GM19239 (cell line): ENCODE measurements around the gene NHSL2.

Source experiments
- DNase-seq: peaks from one replicate; pipeline ENCODE4 v3.0.0; 2011; ENCODE audit warnings: low spot score; ENCODE audit not compliant: insufficient read length
- FAIRE-seq: peaks from 2 replicates; lab custom pipeline; 2011; peaks lifted over from hg19 to GRCh38; lab: Jason Lieb, UNC

Gene NHSL2

DNA sequence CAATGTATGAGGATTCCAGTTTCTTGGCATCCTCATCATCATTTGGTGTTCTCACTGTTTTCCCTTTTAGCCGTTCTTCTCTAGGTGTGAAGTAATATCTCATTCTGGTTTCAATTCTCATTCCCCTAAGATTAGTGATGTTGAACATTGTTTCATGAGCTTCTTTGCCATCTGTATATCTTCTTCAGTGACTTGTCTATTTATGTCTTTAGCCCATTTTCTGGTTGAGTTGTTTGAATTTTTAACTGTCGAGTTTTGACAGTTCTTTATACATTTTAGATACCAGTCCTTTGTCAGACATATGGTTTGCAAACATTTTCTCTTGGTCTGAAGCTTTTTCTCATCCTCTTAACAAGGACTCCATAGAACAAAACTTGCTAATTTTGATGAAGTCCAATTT is 101.1 kb downstream of the NHSL2 start:
- FAIRE-seq (no peak), DNase-seq (no peak)

DNA sequence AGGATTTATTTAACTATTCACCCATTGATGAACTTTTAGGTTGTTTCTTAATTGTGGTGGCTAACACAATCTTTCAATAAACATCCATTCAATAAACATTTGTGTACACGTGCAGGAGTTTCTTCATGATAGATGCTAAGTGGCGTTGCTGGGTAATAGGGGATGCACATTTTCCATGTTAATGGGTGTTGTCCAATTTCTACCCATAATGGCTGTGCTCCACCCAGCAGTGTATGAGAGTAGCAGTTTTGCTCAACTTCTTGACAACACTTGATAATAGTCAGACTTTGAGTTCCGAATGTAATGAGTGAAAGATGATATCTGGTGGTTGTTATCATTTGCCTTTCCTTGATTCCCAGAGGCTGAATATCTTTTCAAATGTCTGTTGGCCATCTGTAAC is 104.7 kb downstream of the NHSL2 start:
- no peak for FAIRE-seq
- no peak for DNase-seq

DNA sequence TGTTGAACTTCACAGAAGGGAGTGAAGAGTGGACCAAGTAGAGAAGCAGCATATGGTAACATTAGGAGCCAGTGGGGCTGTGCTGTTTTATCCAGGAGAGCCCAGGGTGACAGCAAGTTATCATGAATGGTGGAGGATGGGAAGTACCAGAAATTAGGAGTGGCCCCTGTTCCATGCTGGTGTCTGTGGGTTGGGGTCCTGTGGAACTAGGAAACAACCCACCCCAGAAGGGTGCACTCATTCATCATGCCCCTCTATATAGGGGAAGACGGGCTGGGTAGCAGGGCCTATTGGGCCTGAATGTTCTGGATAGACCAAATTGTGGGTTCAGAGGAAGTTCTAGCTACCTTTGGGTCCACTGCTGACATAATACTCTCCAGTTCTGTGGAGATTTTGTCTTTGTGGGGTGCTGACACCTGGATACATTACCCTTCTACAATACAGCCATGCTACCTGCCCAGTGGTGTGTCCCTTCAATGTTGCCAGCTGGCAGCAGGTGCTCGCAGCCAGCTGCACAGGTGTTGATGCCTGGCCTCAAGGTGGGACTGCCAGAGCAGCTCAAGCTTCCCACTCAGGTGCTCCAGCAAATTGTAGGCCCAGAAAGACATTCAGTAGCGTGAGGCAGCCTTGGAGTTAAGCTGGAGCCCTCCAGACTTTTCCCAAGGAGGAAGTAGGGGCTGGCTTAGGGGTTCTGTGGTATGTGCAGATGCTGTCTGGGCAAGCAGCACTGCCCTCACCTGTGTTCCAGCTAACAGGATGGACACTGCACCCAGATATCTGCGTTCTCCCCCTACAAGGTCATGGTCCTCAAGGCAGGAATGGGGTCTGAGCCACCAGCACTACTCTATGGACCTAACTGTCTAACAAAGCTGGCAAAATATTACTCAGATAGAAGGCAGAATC is 106.5 kb downstream of the NHSL2 start:
- FAIRE-seq (no peak), DNase-seq (no peak)

DNA sequence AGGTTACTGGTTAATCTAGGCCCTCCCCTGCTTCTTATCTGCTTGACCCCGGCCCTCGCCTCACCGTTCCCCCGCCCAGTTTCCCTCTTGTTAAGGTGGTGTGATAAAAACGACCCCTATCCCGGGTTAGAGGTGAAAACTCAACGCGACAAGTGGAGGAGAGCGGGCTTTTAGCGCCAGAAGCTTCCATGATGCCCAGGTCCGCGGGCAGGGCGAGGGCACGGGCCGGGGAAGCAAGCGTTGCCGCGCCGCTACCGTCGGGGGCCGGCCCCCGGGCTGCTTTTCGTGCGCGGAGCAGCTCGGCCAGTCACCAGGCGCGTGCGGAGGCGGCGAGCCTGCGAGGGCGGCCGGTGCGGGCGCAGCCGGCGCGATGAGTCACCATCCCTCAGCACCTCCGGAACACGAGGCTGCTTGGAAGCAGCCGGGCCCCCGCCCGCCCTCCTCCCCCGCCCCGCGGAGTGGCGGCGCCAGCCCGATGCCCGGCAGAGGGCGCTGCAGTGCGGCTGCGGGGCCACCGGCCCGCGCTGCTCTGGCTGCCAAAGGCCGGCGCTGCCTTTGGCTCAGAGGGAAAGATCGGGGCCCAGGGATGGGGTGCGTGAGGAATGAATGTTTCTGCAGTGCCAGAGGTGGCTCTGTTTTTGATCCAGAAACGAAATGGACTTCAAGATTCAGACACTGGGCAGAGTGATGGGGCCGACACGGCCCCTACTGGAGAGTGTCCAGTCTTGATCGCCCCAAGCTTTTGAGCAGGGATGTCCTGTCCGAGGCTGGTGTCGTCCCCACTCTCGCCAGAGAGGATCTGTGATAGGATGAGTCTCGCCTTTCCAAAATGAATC is 107.8 kb downstream of the NHSL2 start:
- FAIRE-seq (no peak), DNase-seq (peak; percentile 48)

DNA sequence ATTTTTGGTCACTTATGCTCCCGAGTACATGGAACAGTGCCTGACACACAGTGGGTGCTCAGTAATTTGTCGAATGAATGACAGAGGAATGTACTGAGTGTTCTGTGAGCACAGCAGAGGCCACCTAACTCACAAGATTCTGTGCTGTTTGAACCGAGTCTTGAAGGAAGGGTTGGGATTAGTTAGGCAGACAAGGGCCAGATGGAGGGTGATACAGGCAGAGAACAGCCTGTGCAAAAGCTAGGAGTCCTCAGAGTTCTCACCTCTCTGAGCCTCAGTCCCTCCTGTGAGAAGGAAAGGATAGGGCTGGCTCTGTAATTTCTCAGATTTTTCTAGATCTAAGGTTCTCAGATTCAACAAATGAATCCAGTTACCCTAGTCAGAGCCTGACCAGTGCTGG is 108.8 kb downstream of the NHSL2 start:
- FAIRE-seq = no peak

DNA sequence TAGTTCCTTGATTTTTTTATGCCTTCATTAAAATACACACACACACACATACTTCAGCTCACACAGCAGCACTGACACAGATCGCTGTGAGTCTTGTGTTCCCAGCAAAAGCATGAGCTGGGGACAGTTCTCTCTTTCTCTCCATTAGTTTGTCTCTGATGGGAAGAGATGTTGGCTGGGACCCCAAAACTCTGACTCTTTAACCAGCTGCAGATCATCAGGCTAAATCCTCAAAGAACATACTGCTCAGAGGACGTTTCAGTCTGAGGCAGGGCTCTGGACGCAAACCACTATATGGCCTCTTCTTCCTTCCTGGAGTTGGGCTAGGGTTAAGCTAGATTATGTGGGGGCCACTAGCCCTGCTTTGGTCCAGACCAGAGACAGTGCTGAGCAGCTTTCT is 109.6 kb downstream of the NHSL2 start:
- peak; percentile 11 for FAIRE-seq

More for the DNA sequence above, 108.8 kb downstream of the NHSL2 start:
- no peak for DNase-seq

DNA sequence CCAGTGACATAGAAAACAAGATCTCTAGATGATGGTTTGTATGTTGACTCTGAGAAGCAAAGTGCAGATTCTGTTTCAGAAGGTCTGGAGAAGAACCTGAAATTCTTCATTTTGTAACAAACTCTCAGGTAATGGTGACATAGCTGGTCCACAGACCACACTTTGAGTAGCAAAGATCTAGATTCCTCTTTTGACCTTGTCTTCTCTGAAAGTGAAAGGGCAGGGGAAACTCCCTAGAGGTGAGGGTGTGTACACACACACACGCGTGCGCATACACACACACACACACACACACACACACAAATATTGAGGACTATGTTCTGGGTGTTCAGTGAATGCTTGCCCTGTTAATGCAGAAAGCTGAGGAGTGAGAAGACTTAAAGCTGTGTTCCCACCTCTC is 110.1 kb downstream of the NHSL2 start:
- peak; percentile 64 for FAIRE-seq

More for the DNA sequence above, 109.6 kb downstream of the NHSL2 start:
- DNase-seq = no peak

DNA sequence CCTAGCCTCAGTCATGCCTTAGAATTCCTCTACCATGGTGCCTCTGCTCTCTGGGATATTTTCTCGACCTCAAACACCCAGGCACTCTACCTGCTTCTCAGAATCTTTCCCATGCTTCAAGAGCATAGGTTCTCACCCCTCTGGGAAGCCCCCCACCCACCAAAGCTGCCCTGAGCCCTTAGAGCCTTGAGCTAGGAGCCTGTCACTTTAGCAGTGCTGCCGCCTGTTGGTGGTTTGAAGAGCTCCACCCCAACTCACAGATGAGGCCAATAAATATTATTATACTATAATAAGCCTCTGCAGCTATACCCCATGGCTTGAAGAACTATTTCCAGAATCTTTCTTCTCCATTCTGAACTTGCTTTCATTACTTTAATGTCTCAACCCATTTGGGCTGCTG is 111.3 kb downstream of the NHSL2 start:
- DNase-seq (peak; percentile 4), FAIRE-seq (no peak)

More for the DNA sequence above, 110.1 kb downstream of the NHSL2 start:
- DNase-seq = peak; percentile 9

DNA sequence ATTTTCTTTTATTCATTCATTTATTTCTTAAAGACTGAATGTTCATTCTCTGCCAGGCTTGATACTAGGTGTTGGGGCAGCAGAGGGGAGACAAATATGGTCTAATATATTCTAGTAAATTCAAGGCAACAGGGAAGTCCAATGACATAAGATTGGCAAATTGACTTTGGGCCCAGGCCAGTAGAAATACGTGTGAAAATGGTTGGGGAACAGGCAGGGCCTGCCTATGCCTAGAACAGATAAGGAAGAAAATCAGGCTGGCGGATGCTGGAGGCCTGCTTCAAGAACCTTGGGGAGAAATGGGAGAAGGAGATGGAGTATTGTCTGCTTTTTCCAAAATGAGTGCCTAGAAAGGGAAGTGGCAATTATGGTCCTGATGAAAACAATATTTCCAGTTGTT is 112.4 kb downstream of the NHSL2 start:
- FAIRE-seq (no peak), DNase-seq (no peak)

DNA sequence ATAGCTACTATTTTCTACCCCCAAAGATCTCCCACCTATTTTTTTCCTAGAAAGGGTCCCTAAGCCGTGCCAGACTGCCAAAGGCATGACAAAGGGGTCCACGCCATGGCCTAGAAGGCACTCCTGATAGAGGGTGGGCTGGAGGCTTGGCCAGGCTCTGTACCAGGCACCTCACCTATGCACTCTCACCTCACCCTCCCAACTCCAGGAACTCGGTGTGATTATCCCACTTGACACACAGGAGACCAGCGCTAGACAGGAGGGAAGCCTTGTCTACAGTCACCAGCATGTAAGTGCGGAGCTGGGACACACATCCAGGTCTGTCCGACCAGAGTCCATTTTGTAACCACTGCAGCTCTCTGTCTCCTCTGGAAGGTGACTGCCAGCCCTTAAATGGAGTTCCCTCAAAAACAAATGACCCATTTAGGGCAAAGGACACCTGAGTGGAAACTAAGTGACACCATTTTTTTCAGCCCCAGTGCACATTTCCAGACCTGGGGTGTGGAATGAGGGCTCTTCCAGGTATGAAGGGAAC is 114.7 kb downstream of the NHSL2 start:
- no peak for DNase-seq

DNA sequence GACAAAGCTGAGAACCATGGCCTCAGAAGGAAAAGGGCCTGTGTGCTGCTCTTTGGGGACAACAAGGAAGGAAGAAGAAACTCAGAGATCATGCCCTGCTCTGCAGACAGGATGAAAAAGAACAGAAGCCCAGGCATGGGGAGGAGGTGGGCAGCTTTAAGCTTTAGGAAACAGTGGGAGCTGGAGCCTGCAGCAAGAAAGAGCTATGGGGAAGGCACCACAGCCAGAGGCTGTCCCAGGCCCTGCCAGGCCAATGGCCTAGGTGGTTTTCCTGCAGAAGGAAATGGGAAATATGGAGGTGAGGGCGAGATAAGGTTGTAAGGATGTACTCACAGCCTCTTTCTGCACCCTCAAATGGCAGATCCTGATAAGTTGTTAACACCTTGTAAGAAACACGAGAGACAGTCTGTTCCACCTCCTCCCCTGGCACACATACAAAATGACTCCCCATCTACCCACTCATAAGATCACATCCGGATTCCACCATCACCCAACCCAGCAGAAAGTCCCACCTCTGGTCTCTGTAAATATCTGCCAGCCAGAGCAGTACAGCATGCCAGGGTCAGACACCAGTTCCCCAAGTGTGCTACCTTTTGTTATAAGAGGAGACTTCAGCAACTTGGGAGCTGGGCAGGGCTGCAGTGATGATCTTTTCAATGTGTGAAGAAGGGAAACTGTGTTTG is 115.8 kb downstream of the NHSL2 start:
- no peak for DNase-seq
- no peak for FAIRE-seq

More for the DNA sequence above, 114.7 kb downstream of the NHSL2 start:
- FAIRE-seq = no peak

DNA sequence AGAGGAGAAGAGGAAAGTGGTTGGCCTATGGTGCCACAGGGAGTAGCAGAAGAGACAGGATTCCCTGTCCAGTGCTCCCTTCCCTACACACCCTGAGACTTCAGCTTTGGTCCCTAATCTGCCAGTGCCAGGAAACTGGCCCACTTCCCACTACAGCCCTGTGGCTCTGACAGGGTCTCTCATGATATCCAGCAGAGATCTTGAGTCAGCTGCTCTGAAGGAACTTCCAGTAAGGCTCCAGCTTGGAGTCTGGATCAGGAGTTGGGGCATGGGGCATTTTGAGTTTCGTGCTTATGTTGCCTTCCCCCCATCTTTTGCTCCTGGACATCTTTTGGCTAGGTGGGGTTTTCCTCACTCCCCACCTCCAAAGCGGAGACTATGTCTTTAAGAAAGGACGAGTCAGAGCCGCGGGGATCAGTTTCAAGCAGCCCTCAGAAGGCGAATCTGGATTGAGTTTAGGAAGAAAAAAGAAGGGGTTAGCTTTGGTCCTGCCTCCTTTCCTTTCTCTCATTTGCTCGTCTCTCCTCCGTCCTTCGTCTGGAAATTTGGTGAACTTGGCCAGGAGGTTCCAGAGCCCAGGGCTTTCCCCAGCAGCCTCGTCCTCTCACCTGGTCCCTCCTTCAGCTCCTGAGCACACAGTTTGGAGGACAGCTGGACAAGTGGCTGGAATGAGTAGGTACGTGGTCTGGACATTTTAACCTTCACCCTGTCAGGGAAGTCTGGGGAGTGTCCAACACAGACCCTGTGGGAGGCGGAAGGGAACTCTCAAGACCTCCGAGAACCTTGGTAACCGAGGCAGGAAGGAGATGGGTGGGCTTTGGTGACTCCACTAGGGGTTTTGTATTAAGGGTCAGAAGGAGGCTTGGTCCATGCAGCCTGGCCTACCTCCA is 116.6 kb downstream of the NHSL2 start:
- FAIRE-seq = no peak
- no peak for DNase-seq

DNA sequence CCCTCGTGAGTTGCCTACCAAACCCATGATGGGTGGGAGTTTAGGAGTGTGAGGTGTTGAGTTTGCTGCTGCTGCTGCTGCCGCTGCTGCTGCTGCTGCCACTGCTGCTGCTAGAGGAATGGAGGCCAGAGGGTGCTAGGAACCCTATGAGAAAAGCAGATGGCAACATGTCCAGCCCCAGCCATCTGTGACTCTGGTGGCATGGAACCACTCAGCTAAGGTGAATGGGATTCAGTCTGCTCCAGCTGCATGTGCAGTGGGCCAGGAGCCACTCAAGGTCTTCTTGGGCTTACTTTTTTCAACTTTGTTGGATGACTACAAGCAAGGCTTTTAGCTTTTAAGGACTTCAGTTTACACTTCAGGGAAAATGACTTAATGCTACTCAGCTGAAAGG is 117.3 kb downstream of the NHSL2 start:
- DNase-seq (no peak), FAIRE-seq (no peak)

DNA sequence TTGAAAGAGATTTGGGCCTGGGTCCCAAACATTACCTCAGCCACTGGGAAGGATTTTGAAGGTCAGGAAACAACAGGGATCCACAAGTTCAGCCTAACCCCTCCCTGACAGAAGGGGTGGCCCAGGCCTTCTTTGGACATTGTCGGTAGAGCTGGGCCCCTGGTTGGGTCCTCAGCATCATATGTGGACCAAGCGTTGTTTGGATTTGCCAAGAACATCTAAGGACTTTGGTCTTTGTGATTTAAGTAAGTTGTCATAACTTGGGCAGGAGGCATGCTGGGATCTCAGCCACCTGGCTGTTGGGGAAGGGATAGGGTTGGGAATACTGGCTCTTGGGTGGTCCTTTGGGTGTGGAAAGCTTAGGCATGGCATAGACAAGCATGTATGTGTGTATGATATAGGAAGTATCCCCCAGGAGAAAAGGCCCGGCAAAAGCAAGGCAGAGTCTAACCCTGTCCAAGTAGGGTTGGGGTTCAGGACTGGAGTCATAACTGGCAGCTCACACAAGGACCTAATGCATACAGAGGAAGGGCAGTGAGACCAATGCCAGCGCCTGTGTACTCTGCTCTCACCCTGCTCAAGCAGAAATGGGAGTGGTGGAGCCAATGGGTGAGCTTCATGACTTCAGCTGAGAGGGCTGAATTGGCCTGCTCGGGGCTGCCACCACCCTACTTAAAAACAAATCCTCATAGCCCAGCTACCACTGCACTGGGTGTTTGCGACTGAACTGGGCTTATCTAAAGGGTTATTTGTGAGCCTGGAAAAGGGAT is 118.2 kb downstream of the NHSL2 start:
- DNase-seq = no peak
- FAIRE-seq = no peak

DNA sequence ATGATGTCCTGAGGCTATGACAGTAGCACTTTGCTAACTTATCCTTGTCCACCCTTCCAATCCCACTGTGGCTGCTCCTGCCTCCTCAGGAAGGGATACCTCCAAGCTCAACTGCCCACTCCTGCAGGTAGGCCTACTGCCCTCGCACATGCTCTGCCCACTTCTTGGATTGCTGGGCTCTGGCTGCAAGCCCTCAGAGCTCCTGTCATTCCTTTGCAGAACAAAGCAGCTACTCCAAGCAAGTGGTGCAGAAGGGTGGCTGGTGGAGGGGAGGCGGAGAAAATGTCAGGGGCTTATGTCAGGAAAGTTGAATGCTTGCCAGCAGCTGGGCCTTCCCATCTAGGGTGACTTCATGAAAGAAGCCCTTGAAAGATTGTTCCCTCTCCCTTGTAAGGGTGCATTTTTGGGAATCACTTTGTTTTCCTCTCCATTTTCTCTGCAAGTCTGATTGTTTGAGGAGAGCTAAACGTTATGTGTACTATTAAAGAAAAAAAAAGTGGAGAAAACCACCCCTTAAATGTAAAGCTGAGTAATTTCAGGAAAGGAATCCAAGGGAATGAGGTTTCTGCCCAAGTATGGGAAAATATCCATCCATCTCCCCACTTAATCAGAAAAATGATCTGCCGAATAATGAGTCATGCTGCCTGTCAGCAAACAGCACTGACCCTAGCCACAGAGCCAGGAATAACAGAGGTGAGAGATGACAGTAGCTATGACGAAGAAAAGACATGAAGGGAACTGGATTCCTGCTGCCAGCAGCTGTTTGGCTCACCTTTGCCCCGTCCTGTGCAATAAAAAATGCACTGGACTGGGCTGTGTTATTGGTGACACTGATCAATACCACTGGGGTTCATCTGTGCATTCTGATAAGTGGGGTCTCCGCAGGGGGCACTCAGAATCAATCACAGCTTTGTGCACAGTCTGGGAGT is 119.1 kb downstream of the NHSL2 start:
- DNase-seq = no peak
- FAIRE-seq = no peak

DNA sequence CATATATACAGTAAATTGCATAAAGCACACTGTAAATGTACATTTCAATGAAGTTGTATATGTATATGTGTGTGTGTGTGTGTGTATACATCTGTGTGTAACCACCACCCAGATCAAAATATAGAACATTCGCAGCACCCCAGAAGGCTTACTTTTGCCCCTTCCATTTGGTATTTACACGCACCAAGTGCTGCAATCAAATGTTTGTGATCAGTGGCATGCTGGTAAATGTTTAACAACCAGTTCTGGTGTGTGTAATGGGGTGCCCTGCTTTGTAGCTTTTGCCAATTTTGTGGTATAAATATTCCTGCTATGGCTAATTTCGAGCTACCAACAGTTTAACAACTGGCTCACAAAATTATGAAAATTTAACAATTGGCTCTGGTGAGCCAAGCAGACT is 119.8 kb downstream of the NHSL2 start:
- DNase-seq (no peak), FAIRE-seq (no peak)

DNA sequence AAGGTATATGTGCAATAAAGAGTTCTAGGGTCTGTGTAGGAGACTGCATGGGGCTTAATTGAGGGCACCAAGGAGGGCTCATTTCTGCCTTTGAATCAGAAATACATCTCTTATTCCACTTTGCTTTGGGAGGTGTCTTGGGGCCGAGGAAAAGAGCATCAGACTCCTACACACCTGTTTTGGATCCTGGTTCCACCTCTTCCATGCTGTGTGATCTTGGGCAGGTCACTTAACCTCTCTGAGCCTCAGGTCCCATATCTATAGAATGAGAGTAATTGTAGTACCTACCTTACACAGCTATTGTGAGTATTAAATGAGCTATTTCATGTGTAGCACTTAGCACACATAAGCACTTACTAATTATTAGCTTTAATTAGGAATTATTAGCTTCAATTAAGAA is 120.5 kb downstream of the NHSL2 start:
- FAIRE-seq (no peak), DNase-seq (no peak)

DNA sequence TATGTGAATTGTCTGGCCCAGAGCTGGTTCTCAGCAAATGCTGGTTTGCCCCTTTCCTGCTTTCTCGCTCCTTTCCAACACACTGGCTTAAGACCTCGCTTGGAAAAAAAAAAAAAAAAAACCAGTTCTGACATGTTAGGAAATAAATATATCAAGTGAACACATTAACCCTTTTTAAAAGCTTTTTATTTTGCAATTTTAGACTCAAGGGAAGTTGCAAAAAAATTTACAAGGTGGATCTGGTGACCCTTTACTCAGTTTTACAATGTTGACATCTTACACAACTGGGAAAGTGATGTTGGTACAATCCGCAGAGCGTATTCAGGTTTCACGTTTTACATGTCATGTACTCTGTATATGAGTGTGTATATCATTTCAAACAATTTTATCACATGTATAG is 121.0 kb downstream of the NHSL2 start:
- DNase-seq (no peak), FAIRE-seq (no peak)
